WTC11 (cell line): ENCODE measurements around the gene DNASE1L2. TPM values are rescaled to one million over a fixed set of nuclear protein-coding genes. Genes with fewer than 3 reads are reported as not detected.

Experiments
- ATAC-seq: fragments of 200-7000 bp; cut with Tn5 transposase; 2 replicates; pipeline ENCODE4 v1.10.0; 2021; ENCODE audit warnings: mild to moderate bottlenecking, moderate library complexity
- Bru-seq: library from RNA; stranded (reverse); fragments of 400-500 nt; gene quantifications from one replicate; lab custom pipeline; 2021; lab: Mats Ljungman, UMichigan
- CTCF ChIA-PET: fragments of 300-600 bp; sonication (Branson Sonifier 250); formaldehyde crosslinking; loops from one replicate; lab custom pipeline; 2021; ENCODE audit warnings: antibody characterized with exemption; lab: Charles Lee
- POLR2A ChIA-PET: fragments of 350-600 bp; sonication (Branson Sonifier 250); formaldehyde crosslinking; loops from one replicate; lab custom pipeline; 2021; ENCODE audit warnings: antibody characterized with exemption; lab: Charles Lee
- DNase-seq: peaks from one replicate; pipeline ENCODE4 v3.0.0; 2021; ENCODE audit warnings: low spot score
- H3K27ac Mint-ChIP-seq: 2 replicates; pipeline ENCODE4 v1.8.0; 2021; ENCODE audit warnings: mixed read lengths
- H3K27me3 Mint-ChIP-seq: 2 replicates; pipeline ENCODE4 v1.8.0; 2021; ENCODE audit warnings: low read depth, mild to moderate bottlenecking, moderate library complexity, mixed read lengths
- H3K36me3 Mint-ChIP-seq: 2 replicates; pipeline ENCODE4 v1.8.0; 2021; ENCODE audit warnings: mixed read lengths
- H3K4me1 Mint-ChIP-seq: 2 replicates; pipeline ENCODE4 v1.8.0; 2022; ENCODE audit warnings: mixed read lengths
- H3K4me3 Mint-ChIP-seq: 2 replicates; pipeline ENCODE4 v1.8.0; 2021; ENCODE audit warnings: mild to moderate bottlenecking, moderate library complexity, mixed read lengths
- H3K9me3 Mint-ChIP-seq: 2 replicates; pipeline ENCODE4 v1.8.0; 2021; ENCODE audit warnings: mixed read lengths
- ATF1 ChIP-seq: sonication (generic); formaldehyde crosslinking; IDR thresholded peaks from 2 replicates; pipeline ENCODE4 v1.8.1; 2023; ENCODE audit warnings: mild to moderate bottlenecking, moderate library complexity, missing genetic modification reagents
- IRF2 ChIP-seq: sonication (generic); formaldehyde crosslinking; IDR thresholded peaks from 2 replicates; pipeline ENCODE4 v1.8.0; 2022; ENCODE audit warnings: low read depth, missing genetic modification reagents, borderline replicate concordance
- JAZF1 ChIP-seq: fragments of 250-450 bp; sonication (Bioruptor Pico); IDR thresholded peaks from 2 replicates; pipeline ENCODE4 v1.9.0; 2021; ENCODE audit warnings: moderate library complexity, mild to moderate bottlenecking, inconsistent platforms
- NFATC4 ChIP-seq: fragments of 250-450 bp; sonication (Bioruptor Pico); IDR thresholded peaks from 2 replicates; pipeline ENCODE4 v1.9.0; 2021; ENCODE audit warnings: mild to moderate bottlenecking
- OVOL2 ChIP-seq: fragments of 250-450 bp; sonication (Bioruptor Pico); IDR thresholded peaks from 2 replicates; pipeline ENCODE4 v1.9.0; 2021; ENCODE audit warnings: mild to moderate bottlenecking, borderline replicate concordance
- SP1 ChIP-seq: sonication (generic); formaldehyde crosslinking; conservative IDR thresholded peaks from 2 replicates; pipeline ENCODE4 v1.8.1; 2022; ENCODE audit warnings: missing genetic modification reagents
- ZNF416 ChIP-seq: fragments of 250-450 bp; sonication (Bioruptor Pico); IDR thresholded peaks from 2 replicates; pipeline ENCODE4 v1.9.0; 2021; ENCODE audit warnings: mild to moderate bottlenecking, inconsistent platforms
- long read RNA-seq, 3 experiments: library from RNA in 1 of 3; library from capped mRNA in 1 of 3; library from polyadenylated mRNA in 1 of 3; unstranded in 2 of 3; stranded (forward) in 1 of 3; transcript quantifications; one replicate each; pipeline ENCODE4 v2.0.0, GENCODE V29; 2021
- total RNA-seq: library from RNA; stranded (reverse); gene quantifications from 3 replicates; pipeline ENCODE4 v1.2.3, GENCODE V29; 2021
- TF ChIP-seq, protein P1 (sequence below): sonication (generic); formaldehyde crosslinking; IDR thresholded peaks from 2 replicates; pipeline ENCODE4 v1.8.0; 2022; ENCODE audit warnings: mild to moderate bottlenecking, missing genetic modification reagents
- TF ChIP-seq, protein P2 (sequence below): sonication (generic); formaldehyde crosslinking; IDR thresholded peaks from 2 replicates; pipeline ENCODE4 v1.8.0; 2023; ENCODE audit warnings: mild to moderate bottlenecking, missing genetic modification reagents
- TF ChIP-seq, protein P3 (sequence below): sonication (generic); formaldehyde crosslinking; IDR thresholded peaks from 2 replicates; pipeline ENCODE4 v1.8.1; 2023; ENCODE audit warnings: mild to moderate bottlenecking, missing genetic modification reagents
- TF ChIP-seq, protein P4 (sequence below): sonication (generic); formaldehyde crosslinking; IDR thresholded peaks from 2 replicates; pipeline ENCODE4 v1.8.1; 2023; ENCODE audit warnings: mild to moderate bottlenecking, missing genetic modification reagents, moderate library complexity
- TF ChIP-seq, protein P5 (sequence below): sonication (generic); formaldehyde crosslinking; IDR thresholded peaks from 2 replicates; pipeline ENCODE4 v1.8.0; 2023; ENCODE audit warnings: missing genetic modification reagents, mild to moderate bottlenecking, borderline replicate concordance
- TF ChIP-seq, protein P6 (sequence below): fragments of 250-450 bp; sonication (Bioruptor Pico); IDR thresholded peaks from 2 replicates; pipeline ENCODE4 v1.9.0; 2021; ENCODE audit warnings: moderate library complexity, mild to moderate bottlenecking, inconsistent platforms, borderline replicate concordance
- TF ChIP-seq, protein P7 (sequence below): sonication (generic); formaldehyde crosslinking; IDR thresholded peaks from 2 replicates; pipeline ENCODE4 v1.8.1; 2023; ENCODE audit warnings: mild to moderate bottlenecking, moderate library complexity, missing genetic modification reagents
- TF ChIP-seq, protein P8 (sequence below): sonication (generic); formaldehyde crosslinking; IDR thresholded peaks from 2 replicates; pipeline ENCODE4 v1.8.1; 2022; ENCODE audit warnings: missing genetic modification reagents, borderline replicate concordance

The DNASE1L2 gene, protein sequence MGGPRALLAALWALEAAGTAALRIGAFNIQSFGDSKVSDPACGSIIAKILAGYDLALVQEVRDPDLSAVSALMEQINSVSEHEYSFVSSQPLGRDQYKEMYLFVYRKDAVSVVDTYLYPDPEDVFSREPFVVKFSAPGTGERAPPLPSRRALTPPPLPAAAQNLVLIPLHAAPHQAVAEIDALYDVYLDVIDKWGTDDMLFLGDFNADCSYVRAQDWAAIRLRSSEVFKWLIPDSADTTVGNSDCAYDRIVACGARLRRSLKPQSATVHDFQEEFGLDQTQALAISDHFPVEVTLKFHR
- total RNA-seq (0.66 to 1.1 TPM (median 1.0 TPM) in 3 replicates), Bru-seq, nascent RNA (percentile 14 among the genes with signal in this experiment)
- long read RNA-seq, experiment 1, partial matches to known transcripts: 1 of 2 reads
- long read RNA-seq, experiment 1, other reads (novel, unspliced or antisense): 1 of 2 reads
- long read RNA-seq, experiment 2: 0 reads
- long read RNA-seq, experiment 3: 0 reads

DNA sequence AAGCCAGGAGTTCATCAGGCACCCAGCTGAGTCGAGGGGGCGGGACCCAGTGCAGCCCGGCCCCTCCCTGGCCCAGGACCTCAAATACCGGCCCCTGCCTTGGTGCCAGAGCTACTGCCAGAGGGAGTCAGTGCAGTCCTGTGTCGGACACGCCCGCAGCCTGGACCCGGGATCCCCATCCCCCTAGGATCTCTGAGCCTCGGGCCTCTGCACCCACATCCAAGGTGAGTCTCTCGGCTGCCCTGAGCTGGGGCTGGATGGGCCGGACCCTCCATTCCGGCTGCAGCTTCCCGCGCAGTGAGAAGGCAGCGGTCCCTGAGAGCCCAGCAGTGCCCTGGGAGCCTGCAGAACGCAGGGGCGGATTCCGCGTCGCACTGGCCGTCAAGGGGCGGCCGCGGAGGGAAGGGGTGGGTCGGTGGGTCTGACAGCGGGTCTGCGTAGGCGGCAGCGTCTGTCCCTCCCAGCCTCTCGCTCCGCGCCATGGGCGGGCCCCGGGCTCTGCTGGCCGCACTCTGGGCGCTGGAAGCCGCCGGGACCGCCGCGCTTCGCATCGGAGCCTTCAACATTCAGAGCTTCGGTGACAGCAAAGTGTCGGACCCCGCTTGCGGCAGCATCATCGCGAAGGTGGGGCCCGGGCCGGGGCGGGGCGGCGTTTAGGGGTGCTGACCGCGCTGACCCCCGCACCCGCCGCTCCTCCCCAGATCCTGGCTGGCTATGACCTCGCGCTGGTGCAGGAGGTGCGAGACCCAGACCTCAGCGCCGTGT lies at the start of gene DNASE1L2:
Gene DNASE1L2, plus strand, starts transcription at position 108 of the 765 bp plus-strand sequence. Its CDS starts 373 bp downstream, at position 481.
- peak; percentile 55 for ATAC-seq
- TF ChIP-seq, protein P1, sequence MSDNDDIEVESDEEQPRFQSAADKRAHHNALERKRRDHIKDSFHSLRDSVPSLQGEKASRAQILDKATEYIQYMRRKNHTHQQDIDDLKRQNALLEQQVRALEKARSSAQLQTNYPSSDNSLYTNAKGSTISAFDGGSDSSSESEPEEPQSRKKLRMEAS (CRISPR knock-in tag): 0 out of 2 replicates have a peak, but pooled peaks have one; percentile 11
- no peak for TF ChIP-seq JAZF1
- TF ChIP-seq, protein P2, sequence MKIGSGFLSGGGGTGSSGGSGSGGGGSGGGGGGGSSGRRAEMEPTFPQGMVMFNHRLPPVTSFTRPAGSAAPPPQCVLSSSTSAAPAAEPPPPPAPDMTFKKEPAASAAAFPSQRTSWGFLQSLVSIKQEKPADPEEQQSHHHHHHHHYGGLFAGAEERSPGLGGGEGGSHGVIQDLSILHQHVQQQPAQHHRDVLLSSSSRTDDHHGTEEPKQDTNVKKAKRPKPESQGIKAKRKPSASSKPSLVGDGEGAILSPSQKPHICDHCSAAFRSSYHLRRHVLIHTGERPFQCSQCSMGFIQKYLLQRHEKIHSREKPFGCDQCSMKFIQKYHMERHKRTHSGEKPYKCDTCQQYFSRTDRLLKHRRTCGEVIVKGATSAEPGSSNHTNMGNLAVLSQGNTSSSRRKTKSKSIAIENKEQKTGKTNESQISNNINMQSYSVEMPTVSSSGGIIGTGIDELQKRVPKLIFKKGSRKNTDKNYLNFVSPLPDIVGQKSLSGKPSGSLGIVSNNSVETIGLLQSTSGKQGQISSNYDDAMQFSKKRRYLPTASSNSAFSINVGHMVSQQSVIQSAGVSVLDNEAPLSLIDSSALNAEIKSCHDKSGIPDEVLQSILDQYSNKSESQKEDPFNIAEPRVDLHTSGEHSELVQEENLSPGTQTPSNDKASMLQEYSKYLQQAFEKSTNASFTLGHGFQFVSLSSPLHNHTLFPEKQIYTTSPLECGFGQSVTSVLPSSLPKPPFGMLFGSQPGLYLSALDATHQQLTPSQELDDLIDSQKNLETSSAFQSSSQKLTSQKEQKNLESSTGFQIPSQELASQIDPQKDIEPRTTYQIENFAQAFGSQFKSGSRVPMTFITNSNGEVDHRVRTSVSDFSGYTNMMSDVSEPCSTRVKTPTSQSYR: 0 out of 2 replicates have a peak, but pooled peaks have one; percentile 16
- TF ChIP-seq, protein P3, sequence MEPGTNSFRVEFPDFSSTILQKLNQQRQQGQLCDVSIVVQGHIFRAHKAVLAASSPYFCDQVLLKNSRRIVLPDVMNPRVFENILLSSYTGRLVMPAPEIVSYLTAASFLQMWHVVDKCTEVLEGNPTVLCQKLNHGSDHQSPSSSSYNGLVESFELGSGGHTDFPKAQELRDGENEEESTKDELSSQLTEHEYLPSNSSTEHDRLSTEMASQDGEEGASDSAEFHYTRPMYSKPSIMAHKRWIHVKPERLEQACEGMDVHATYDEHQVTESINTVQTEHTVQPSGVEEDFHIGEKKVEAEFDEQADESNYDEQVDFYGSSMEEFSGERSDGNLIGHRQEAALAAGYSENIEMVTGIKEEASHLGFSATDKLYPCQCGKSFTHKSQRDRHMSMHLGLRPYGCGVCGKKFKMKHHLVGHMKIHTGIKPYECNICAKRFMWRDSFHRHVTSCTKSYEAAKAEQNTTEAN: peak; percentile 48; the same call in 1 of the 2 replicates
- TF ChIP-seq IRF2 (CRISPR knock-in tag): no peak
- TF ChIP-seq, protein P4, sequence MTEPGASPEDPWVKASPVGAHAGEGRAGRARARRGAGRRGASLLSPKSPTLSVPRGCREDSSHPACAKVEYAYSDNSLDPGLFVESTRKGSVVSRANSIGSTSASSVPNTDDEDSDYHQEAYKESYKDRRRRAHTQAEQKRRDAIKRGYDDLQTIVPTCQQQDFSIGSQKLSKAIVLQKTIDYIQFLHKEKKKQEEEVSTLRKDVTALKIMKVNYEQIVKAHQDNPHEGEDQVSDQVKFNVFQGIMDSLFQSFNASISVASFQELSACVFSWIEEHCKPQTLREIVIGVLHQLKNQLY (CRISPR knock-in tag): no peak
- peak; percentile 45 for TF ChIP-seq SP1 (CRISPR knock-in tag)
- TF ChIP-seq, protein P5, sequence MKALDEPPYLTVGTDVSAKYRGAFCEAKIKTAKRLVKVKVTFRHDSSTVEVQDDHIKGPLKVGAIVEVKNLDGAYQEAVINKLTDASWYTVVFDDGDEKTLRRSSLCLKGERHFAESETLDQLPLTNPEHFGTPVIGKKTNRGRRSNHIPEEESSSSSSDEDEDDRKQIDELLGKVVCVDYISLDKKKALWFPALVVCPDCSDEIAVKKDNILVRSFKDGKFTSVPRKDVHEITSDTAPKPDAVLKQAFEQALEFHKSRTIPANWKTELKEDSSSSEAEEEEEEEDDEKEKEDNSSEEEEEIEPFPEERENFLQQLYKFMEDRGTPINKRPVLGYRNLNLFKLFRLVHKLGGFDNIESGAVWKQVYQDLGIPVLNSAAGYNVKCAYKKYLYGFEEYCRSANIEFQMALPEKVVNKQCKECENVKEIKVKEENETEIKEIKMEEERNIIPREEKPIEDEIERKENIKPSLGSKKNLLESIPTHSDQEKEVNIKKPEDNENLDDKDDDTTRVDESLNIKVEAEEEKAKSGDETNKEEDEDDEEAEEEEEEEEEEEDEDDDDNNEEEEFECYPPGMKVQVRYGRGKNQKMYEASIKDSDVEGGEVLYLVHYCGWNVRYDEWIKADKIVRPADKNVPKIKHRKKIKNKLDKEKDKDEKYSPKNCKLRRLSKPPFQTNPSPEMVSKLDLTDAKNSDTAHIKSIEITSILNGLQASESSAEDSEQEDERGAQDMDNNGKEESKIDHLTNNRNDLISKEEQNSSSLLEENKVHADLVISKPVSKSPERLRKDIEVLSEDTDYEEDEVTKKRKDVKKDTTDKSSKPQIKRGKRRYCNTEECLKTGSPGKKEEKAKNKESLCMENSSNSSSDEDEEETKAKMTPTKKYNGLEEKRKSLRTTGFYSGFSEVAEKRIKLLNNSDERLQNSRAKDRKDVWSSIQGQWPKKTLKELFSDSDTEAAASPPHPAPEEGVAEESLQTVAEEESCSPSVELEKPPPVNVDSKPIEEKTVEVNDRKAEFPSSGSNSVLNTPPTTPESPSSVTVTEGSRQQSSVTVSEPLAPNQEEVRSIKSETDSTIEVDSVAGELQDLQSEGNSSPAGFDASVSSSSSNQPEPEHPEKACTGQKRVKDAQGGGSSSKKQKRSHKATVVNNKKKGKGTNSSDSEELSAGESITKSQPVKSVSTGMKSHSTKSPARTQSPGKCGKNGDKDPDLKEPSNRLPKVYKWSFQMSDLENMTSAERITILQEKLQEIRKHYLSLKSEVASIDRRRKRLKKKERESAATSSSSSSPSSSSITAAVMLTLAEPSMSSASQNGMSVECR: peak; percentile 49; the same call in 1 of the 2 replicates
- TF ChIP-seq, protein P6, sequence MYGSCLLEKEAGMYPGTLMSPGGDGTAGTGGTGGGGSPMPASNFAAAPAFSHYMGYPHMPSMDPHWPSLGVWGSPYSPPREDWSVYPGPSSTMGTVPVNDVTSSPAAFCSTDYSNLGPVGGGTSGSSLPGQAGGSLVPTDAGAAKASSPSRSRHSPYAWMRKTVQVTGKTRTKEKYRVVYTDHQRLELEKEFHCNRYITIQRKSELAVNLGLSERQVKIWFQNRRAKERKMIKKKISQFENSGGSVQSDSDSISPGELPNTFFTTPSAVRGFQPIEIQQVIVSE (CRISPR knock-in tag): no peak
- DNase-seq: peak; percentile 66
- CTCF ChIA-PET: interaction anchor here (0.9 to 4.5 kb wide), 9 partner anchors 15 to 265 kb away, joined by 3 to 51 read pairs (median 4); partner anchors contain the start of genes CASKIN1, ECI1 and PGP
- H3K27me3 Mint-ChIP-seq: peaks cover 16% of the 10 kb centered on the region
- no peaks in the 10 kb centered on the region for H3K4me1 Mint-ChIP-seq
- no peaks in the 10 kb centered on the region for H3K36me3 Mint-ChIP-seq
- H3K27ac Mint-ChIP-seq: no peak within 1 kb of the TSS
- no peaks in the 10 kb centered on the region for H3K9me3 Mint-ChIP-seq
- H3K4me3 Mint-ChIP-seq: peak within 1 kb of the TSS; percentile 55
- POLR2A ChIA-PET: interaction anchor here (0.5 to 4.1 kb wide), 5 partner anchors 11 to 27 kb away, joined by 3 to 28 read pairs (median 7); partner anchors contain the start of genes ECI1 and PGP

DNA sequence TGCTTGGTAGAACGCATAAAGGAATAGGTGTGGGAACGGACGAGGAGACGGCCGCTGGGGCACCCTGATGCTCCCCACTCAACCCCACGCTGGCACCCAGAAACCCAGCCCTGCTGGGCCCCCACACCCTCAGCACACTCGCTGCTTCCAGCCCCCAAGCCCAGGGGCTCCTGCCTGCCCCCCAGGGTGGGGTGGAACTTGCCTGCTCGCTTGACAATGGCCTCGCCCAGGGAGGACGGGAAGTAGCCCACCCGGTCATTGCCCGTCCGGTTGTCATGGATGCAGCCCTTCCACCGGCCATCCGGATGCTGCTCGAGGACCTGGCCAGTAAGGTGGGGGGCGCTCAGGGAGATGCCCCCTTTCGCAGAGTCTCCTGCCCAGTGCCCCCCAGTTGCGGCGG lies 49.7 kb upstream of the DNASE1L2 start:
- POLR2A ChIA-PET: no interaction called here
- H3K27me3 Mint-ChIP-seq: no peaks in the 10 kb centered on the region
- TF ChIP-seq ZNF416 (CRISPR knock-in tag) (no peak), JAZF1 (no peak), ATF1 (CRISPR knock-in tag) (no peak), OVOL2 (CRISPR knock-in tag) (no peak), NFATC4 (CRISPR knock-in tag) (no peak)
- TF ChIP-seq, protein P7, sequence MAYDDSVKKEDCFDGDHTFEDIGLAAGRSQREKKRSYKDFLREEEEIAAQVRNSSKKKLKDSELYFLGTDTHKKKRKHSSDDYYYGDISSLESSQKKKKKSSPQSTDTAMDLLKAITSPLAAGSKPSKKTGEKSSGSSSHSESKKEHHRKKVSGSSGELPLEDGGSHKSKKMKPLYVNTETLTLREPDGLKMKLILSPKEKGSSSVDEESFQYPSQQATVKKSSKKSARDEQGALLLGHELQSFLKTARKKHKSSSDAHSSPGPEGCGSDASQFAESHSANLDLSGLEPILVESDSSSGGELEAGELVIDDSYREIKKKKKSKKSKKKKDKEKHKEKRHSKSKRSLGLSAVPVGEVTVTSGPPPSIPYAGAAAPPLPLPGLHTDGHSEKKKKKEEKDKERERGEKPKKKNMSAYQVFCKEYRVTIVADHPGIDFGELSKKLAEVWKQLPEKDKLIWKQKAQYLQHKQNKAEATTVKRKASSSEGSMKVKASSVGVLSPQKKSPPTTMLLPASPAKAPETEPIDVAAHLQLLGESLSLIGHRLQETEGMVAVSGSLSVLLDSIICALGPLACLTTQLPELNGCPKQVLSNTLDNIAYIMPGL (CRISPR knock-in tag): no peak
- TF ChIP-seq, protein P8, sequence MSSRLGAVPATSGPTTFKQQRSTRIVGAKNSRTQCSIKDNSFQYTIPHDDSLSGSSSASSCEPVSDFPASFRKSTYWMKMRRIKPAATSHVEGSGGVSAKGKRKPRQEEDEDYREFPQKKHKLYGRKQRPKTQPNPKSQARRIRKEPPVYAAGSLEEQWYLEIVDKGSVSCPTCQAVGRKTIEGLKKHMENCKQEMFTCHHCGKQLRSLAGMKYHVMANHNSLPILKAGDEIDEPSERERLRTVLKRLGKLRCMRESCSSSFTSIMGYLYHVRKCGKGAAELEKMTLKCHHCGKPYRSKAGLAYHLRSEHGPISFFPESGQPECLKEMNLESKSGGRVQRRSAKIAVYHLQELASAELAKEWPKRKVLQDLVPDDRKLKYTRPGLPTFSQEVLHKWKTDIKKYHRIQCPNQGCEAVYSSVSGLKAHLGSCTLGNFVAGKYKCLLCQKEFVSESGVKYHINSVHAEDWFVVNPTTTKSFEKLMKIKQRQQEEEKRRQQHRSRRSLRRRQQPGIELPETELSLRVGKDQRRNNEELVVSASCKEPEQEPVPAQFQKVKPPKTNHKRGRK (CRISPR knock-in tag): no peak

More for the DNA sequence above, 49.7 kb upstream of the DNASE1L2 start:
- no peak overlapping the region for H3K4me3 Mint-ChIP-seq
- H3K36me3 Mint-ChIP-seq: no peaks in the 10 kb centered on the region
- no peaks in the 10 kb centered on the region for H3K9me3 Mint-ChIP-seq
- H3K4me1 Mint-ChIP-seq: 0 out of 2 replicates have a peak, but pooled peaks cover 3% of the 10 kb centered on the region
- CTCF ChIA-PET: interaction anchor here (5.7 kb wide), 1 partner anchor 8 kb away, joined by 24 read pairs; no protein-coding TSS in a partner anchor
- no peak for DNase-seq
- H3K27ac Mint-ChIP-seq: no peak overlapping the region
- ATAC-seq: no peak
